ENCODE data around the gene MICAL3. TPM values are rescaled to one million over a fixed set of nuclear protein-coding genes. Genes with fewer than 3 reads are reported as not detected.

MICAL3 gene
- total and polyA plus RNA-seq, 2 of the 8 experiments (the other 6 are each of a cell fraction or from before 2014, with no cell fraction given) = 8.3 to 41.8 TPM

DNA sequence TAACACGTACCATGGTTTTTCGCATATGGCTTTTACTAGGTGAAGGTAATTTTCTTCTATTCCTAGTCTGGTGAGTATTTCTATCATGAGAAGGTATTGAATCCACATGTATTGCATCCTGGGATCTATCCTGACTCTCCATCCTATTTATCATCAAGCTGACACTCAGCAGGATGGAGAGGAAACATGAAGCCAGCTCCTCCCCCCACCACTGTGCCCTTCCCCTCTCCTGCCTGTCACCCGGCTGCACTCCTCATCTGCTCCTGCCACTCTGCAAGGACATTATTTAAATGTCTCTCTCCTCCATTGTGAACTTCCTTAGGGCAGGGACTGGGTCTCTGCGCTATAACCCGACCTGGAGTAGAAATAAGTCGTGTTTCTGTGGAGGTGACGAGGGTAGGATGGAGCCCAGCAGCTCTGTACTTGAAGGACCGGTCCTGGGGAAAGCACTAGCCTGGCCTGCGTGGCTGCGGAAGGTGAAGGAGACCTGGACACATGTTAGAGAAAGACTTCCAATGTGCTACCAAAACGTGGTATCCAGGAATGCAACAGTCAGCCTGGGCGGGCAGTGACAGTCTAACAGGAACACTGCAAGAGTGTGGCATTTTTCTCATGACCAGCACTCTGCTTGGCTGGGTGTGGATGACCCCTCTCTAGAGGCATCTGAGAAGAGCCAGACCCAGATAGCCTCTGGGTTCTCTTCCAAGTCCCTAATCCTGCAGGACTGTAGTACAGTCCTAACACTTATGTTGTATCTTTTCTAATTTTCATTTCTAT, 111.2 kb downstream of the MICAL3 start:
- H2AK5ac ChIP-seq (ENCODE audit: low read depth, low read length) = no peak overlapping the region
- WGBS, 2 experiments (ENCODE audit: extremely low coverage in 1 of 2, insufficient coverage in 1 of 2, insufficient read length in 1 of 2, insufficient replicate concordance in 2 of 2, low coverage in 1 of 2, low lambda C conversion rate in 2 of 2, missing lambda C conversion rate in 1 of 2) = 70% methylated on average over 12 of the region's 12 CpGs; no CpG with 5 or more reads in 1 of the 2 experiments
- no peak overlapping the region for H3K4me3 ChIP-seq (ENCODE audit: extremely low read depth in 1 of 4, insufficient read depth in 2 of 4, low read depth in 3 of 4, low read length in 4 of 4)
- H2BK15ac ChIP-seq (ENCODE audit: low read length) = no peak overlapping the region
- no peak overlapping the region for H3K18ac ChIP-seq (ENCODE audit: extremely low read depth, low read length)
- no peak overlapping the region for H4K91ac ChIP-seq (replicated peaks; ENCODE audit: insufficient read length, low read length)
- no peak for FAIRE-seq
- peaks cover 0 to 27% of the 10 kb centered on the region in 2 experiments for H4K20me1 ChIP-seq (replicated peaks in 1 of 2; ENCODE audit: control insufficient read depth in 1 of 2, insufficient read depth in 2 of 2, low read length in 2 of 2)
- H3K27me3 ChIP-seq (replicated peaks in 1 of 4; ENCODE audit: control insufficient read depth in 3 of 4, extremely low read depth in 1 of 4, insufficient read depth in 3 of 4, low read length in 3 of 4) = no peaks in the 10 kb centered on the region
- H4K5ac ChIP-seq (ENCODE audit: insufficient read length, low read depth, low read length) = no peak overlapping the region
- H3K9ac ChIP-seq (replicated peaks in 1 of 4; ENCODE audit: extremely low read depth in 1 of 4, low read depth in 3 of 4, low read length in 3 of 4) = no peak overlapping the region
- peaks cover 0 to 9% (median 6%) of the 10 kb centered on the region in 4 experiments; a peak in 4 of 7 replicates for H3K4me1 ChIP-seq (replicated peaks in 1 of 4; ENCODE audit: control insufficient read depth in 3 of 4, insufficient read depth in 4 of 4, low read length in 3 of 4)
- no peak overlapping the region for H3K14ac ChIP-seq (ENCODE audit: insufficient read length)
- no peak overlapping the region for H3K27ac ChIP-seq (ENCODE audit: low read depth, low read length)
- no peak for TF ChIP-seq TAF1 (IDR thresholded peaks at IDR 0.05; ENCODE audit: low read depth, low read length)
- TF ChIP-seq POLR2A (IDR thresholded peaks at IDR 0.05; ENCODE audit: control extremely low read depth in 1 of 2, low read depth in 2 of 2, low read length in 2 of 2) = no peak
- no peak for TF ChIP-seq SP4 (IDR thresholded peaks at IDR 0.05; ENCODE audit: low read length)
- no peak for TF ChIP-seq RBBP5 (IDR thresholded peaks at IDR 0.05; ENCODE audit: borderline replicate concordance, low read depth, low read length)
- TF ChIP-seq SAP30 (IDR thresholded peaks at IDR 0.05; ENCODE audit: insufficient read depth, insufficient replicate concordance, low read length) = no peak
- no peak overlapping the region for H2BK12ac ChIP-seq (ENCODE audit: low read depth, low read length)
- ChIA-PET POLR2A (ENCODE audit: partially characterized antibody) (no interaction called here), CTCF (ENCODE audit: partially characterized antibody) (interaction anchor here (0.9 to 1.7 kb wide), 4 partner anchors 22 to 219 kb away, joined by 3 to 5 read pairs (median 4); no protein-coding TSS in a partner anchor)
- peaks cover 10% of the 10 kb centered on the region; the same call in 1 of the 2 replicates for H3K79me1 ChIP-seq (ENCODE audit: low read depth, low read length)
- no peaks in the 10 kb centered on the region for H3K36me3 ChIP-seq (ENCODE audit: control insufficient read depth in 2 of 4, insufficient read depth in 4 of 4, low read length in 3 of 4)
- H3K56ac ChIP-seq (replicated peaks; ENCODE audit: insufficient read length, low read depth, low read length) = no peak overlapping the region
- no peak overlapping the region for H2BK5ac ChIP-seq (ENCODE audit: low read depth, low read length)
- peak overlapping the region; percentile 43; the same call in 1 of the 2 replicates for H4K8ac ChIP-seq (ENCODE audit: extremely low read depth, insufficient read depth, low read length)
- DNase-seq (ENCODE audit: low read depth in 1 of 2, low spot score in 2 of 2) = no peak
- no peak overlapping the region for H3K4ac ChIP-seq (replicated peaks; ENCODE audit: insufficient read length, low read depth, low read length)
- no peaks in the 10 kb centered on the region; the same call in 1 of the 2 replicates for H3K23me2 ChIP-seq (ENCODE audit: low read depth, low read length)
- peaks cover 0 to 49% of the 10 kb centered on the region in 2 experiments; a peak in 2 of 4 replicates for H3K79me2 ChIP-seq (ENCODE audit: control insufficient read depth in 1 of 2, insufficient read depth in 2 of 2, low read length in 2 of 2)
- H3K23ac ChIP-seq (ENCODE audit: insufficient read length) = no peak overlapping the region
- no peaks in the 10 kb centered on the region for H3K9me3 ChIP-seq (ENCODE audit: insufficient read depth in 2 of 2, low read depth in 1 of 2, low read length in 1 of 2)
- H2AFZ ChIP-seq (ENCODE audit: low read length) = no peak overlapping the region
- H3K4me2 ChIP-seq (ENCODE audit: insufficient read depth in 1 of 2, low read depth in 2 of 2, low read length in 2 of 2) = no peak overlapping the region
- no peak overlapping the region for H2BK120ac ChIP-seq (replicated peaks; ENCODE audit: low read depth, low read length)
- no peak overlapping the region for H2BK20ac ChIP-seq (ENCODE audit: low read length)
